ENCODE data around the gene ABLIM2.
A peak's percentile ranks its signal among the peaks of the same experiment; 100 is the strongest.

The ABLIM2 gene

DNA sequence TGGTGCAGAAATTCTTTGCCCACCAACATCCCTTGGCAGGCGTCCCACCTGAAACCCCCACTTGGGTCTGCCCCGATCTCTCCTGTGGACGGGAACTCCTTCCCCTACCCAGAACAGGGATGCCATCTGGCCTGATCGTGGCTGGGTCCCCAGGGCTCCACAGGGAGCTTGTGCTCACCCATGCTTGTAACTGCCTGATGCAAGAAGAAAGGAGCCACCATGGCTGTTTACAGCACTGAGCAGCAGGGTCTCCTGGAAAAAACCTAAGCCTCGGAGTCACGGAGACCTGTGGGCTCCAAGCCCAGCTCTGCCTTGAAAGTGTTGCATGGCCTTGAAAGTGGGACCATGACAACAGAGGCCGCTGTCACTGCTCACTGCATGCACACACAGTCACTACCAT is 117.4 kb downstream of the ABLIM2 start:
- ATAC-seq (replicated peaks; ENCODE audit: extremely low read depth, poor library complexity, severe bottlenecking): no peak
- Mint-ChIP-seq H3K4me1 (peaks cover 2% of the 10 kb centered on the region), H3K36me3 (ENCODE audit: insufficient read depth) (no peaks in the 10 kb centered on the region), H3K4me3 (no peak overlapping the region), H3K9me3 (no peaks in the 10 kb centered on the region), H3K27me3 (no peaks in the 10 kb centered on the region), H3K27ac (ENCODE audit: low read depth) (no peak overlapping the region)
- no peak for DNase-seq (ENCODE audit: low spot score in 2 of 2)

DNA sequence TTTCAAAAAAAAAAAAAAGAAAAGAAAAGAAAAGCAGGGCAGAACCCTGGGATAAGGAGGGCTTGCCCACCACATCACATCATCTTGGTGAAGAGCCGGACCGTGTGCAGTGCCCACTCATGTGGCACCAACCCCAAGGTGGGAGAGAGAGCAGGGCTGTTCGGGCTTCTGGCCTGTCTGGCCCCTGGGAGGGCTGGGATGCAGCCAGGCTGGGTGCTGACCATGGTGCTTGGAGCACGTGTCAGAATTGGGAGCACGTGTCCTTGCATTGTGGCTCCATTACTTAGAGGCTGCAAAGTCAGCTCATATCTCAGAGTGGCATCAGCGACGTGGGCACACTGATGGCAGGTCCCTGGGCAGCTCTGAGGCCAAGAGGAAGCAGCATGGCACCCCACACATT is 118.0 kb downstream of the ABLIM2 start:
- Mint-ChIP-seq H3K4me3 (no peak overlapping the region), H3K36me3 (ENCODE audit: insufficient read depth) (no peaks in the 10 kb centered on the region), H3K4me1 (peaks cover 4% of the 10 kb centered on the region), H3K27ac (ENCODE audit: low read depth) (no peak overlapping the region), H3K27me3 (no peaks in the 10 kb centered on the region), H3K9me3 (no peaks in the 10 kb centered on the region)
- ATAC-seq (replicated peaks; ENCODE audit: extremely low read depth, poor library complexity, severe bottlenecking) (no peak), DNase-seq (ENCODE audit: low spot score in 2 of 2) (no peak)

DNA sequence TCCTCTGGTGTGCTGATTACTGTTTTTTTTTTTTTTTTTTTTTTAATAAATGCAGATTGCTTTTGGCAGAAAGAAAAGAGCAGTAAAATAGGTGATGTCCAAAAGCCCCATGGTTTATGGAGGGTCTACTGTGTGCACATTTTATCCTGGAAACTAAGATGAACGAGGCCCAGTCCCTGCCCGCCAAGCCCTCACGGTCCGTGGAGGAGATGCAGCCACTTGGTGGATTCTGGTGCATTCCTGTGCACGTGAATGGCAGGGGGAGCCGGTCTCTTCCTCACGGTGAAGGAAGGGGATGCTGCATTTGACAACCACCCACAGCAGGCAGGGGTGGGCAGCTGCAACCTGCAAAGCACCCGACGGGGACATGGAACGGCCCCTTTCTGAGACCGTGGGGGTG is 118.8 kb downstream of the ABLIM2 start:
- Mint-ChIP-seq H3K4me1 (peaks cover 11% of the 10 kb centered on the region), H3K36me3 (ENCODE audit: insufficient read depth) (no peaks in the 10 kb centered on the region)
- DNase-seq (ENCODE audit: low spot score in 2 of 2): no peak

DNA sequence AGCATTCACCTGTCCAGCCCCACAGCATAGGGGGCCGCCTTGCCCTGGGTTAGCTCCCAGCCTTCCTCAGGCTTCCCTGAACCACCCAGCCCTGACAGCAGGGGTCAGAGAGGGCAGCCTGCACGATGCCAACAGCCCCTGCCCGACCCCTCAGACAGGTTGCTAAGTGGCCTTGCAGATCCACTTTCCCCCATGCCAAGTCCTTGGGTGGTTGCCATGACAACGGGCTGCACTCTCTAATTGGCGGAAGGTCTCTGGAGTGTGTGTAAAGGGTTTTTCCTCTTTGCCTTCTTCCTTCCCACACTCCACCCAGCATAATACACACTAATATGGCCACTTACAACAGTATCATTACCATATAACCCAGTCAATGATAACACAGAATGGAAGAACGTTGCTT is 119.3 kb downstream of the ABLIM2 start:
- no peaks in the 10 kb centered on the region for H3K36me3 Mint-ChIP-seq (ENCODE audit: insufficient read depth)
- H3K9me3 Mint-ChIP-seq: no peaks in the 10 kb centered on the region
- H3K27ac Mint-ChIP-seq (ENCODE audit: low read depth): no peak overlapping the region
- no peak for DNase-seq (ENCODE audit: low spot score in 2 of 2)
- H3K4me1 Mint-ChIP-seq: peaks cover 11% of the 10 kb centered on the region
- ATAC-seq (replicated peaks; ENCODE audit: extremely low read depth, poor library complexity, severe bottlenecking): no peak
- H3K27me3 Mint-ChIP-seq: no peaks in the 10 kb centered on the region
- H3K4me3 Mint-ChIP-seq: no peak overlapping the region

More for the DNA sequence above, 118.8 kb downstream of the ABLIM2 start:
- Mint-ChIP-seq H3K27me3 (no peaks in the 10 kb centered on the region), H3K9me3 (no peaks in the 10 kb centered on the region), H3K4me3 (no peak overlapping the region), H3K27ac (ENCODE audit: low read depth) (no peak overlapping the region)
- ATAC-seq (replicated peaks; ENCODE audit: extremely low read depth, poor library complexity, severe bottlenecking): no peak

DNA sequence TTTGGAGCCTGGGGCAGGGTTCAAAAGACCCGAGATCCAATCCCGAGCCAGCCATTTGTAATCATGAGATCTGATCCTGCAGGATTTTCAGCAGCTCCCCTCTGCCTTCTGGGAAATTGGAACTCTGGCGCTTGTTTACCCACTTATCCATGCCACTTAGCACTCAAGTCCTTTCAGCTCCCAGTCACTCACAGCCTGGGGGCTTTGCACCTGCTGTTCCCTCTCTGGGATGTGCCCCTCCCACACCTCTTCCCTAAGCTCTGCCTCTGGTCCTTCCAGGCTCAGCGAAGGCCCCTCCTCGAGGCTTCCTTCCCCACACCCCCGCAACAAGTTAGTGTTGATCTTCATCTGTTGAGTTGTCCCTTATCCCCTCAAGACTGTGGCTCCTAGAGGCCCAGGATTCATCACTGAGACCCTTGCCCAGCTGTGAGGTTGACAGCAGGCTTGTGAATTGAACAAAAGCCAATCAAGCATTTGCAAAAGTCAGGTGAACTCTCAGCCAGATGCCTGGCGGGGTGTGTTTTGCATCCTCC is 119.8 kb downstream of the ABLIM2 start:
- no peak overlapping the region for H3K27ac Mint-ChIP-seq (ENCODE audit: low read depth)
- no peak for ATAC-seq (replicated peaks; ENCODE audit: extremely low read depth, poor library complexity, severe bottlenecking)
- no peak overlapping the region for H3K4me3 Mint-ChIP-seq
- no peaks in the 10 kb centered on the region for H3K36me3 Mint-ChIP-seq (ENCODE audit: insufficient read depth)
- no peak for DNase-seq (ENCODE audit: low spot score in 2 of 2)
- H3K9me3 Mint-ChIP-seq: no peaks in the 10 kb centered on the region
- H3K4me1 Mint-ChIP-seq: peaks cover 11% of the 10 kb centered on the region
- H3K27me3 Mint-ChIP-seq: no peaks in the 10 kb centered on the region

DNA sequence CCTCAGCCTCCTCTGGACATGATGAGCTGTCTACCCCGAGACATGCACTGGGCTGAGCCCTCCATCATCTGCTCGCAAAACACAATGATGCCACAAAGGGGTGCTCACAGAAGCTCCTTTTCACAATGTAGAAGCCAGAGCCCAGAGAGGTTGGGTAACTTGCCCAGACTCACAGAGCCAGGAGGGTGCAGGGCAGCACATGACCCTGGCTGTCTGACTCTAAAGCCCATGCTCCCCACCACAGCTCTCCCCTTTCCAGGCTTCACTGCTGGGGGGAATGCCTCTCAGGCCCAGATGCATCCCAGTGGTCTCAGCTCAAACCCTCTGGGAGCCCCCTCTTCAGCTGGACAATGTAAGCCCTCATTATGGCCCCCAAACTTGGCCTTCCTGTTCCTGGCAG is 120.5 kb downstream of the ABLIM2 start:
- no peak overlapping the region for H3K4me3 Mint-ChIP-seq
- no peak overlapping the region for H3K27ac Mint-ChIP-seq (ENCODE audit: low read depth)
- no peaks in the 10 kb centered on the region for H3K36me3 Mint-ChIP-seq (ENCODE audit: insufficient read depth)
- H3K9me3 Mint-ChIP-seq: no peaks in the 10 kb centered on the region
- peaks cover 11% of the 10 kb centered on the region for H3K4me1 Mint-ChIP-seq
- no peaks in the 10 kb centered on the region for H3K27me3 Mint-ChIP-seq
- DNase-seq (ENCODE audit: low spot score in 2 of 2) (no peak), ATAC-seq (replicated peaks; ENCODE audit: extremely low read depth, poor library complexity, severe bottlenecking) (no peak)

DNA sequence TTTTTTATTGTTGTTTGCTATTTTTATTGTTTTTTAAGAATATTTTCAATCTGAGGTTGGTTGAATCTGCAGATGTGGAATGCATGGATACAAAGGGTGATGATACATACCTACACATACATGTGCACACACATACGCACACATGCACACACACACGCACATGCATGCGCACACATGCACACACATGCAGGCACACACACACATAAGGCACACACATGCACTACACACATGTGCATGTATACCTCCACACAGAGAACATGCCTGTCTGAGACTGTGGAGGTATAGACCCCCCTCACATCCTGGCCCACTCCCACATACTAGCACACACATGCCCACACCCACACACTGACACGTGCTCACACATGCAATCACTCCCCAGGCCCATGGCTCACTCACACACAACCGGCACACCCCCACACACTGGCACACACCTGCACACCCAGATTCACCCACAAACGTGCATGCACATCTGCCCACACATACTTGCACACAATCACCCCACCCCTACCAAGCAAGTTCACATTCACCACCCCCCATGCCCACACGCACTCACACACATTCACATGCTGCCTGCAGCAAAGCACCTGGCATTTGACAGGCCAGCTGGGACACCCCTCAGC is 121.4 kb downstream of the ABLIM2 start:
- H3K27me3 Mint-ChIP-seq: no peaks in the 10 kb centered on the region

DNA sequence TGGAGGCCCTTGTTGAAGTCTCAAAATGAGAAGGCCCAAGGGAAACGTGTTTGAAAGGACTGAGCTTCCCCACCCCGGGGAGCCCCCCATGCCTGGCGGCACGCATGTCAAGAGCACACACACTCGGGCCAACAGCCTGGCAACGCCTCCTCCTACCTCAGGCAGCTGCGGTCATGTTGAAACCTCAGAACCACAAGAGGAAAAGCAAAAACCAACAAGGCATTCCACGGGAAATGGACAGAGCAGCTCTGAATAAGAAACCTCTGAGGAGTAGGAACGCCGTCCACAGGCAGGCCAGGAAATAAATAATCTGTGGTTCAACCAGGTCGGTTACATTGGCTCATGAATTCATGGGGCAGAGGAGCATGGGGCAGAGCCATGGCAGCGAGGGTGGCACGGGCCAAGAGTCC is 123.2 kb downstream of the ABLIM2 start:
- H3K9me3 Mint-ChIP-seq: no peaks in the 10 kb centered on the region
- no peak for DNase-seq (ENCODE audit: low spot score in 2 of 2)

More for the DNA sequence above, 121.4 kb downstream of the ABLIM2 start:
- peaks cover 11% of the 10 kb centered on the region for H3K4me1 Mint-ChIP-seq
- ATAC-seq (replicated peaks; ENCODE audit: extremely low read depth, poor library complexity, severe bottlenecking): no peak
- H3K9me3 Mint-ChIP-seq: no peaks in the 10 kb centered on the region
- no peak overlapping the region for H3K4me3 Mint-ChIP-seq
- no peak overlapping the region for H3K27ac Mint-ChIP-seq (ENCODE audit: low read depth)
- no peaks in the 10 kb centered on the region for H3K36me3 Mint-ChIP-seq (ENCODE audit: insufficient read depth)
- no peak for DNase-seq (ENCODE audit: low spot score in 2 of 2)

DNA sequence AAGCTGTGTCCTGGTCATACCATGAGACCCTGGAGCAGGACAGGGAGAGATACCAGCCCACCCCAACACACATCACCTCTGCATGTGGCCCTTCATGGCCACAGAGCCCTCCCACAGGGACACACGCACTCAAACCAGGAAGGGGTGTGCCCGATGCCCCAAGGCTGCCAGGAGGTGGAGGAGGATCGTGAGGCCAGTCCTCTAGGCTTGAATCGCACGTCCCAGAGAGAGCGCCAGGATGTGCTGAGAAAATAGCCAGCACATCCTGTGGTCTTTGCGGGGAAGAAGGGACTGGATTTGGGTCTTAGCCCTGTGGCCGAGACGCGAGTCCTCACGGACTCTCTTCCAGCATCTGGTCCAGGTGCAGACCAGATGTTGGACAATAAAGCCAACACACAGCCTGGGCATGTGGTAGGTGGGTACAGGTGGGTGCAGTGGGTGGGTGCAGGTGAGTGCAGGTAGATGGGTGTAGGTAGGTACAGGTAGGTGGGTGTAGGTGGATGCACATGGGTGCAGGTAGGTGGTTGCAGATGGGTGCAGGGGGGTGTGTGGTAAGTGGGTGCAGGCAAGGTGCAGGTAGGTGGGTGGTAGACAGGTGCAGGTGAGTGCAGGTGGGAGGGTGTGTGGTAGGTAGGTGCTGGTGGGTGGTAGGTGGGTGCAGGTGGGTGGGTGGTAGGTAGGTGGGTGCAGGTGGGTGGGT is 124.6 kb downstream of the ABLIM2 start:
- no peak overlapping the region for H3K27ac Mint-ChIP-seq (ENCODE audit: low read depth)
- H3K36me3 Mint-ChIP-seq (ENCODE audit: insufficient read depth): no peaks in the 10 kb centered on the region
- H3K27me3 Mint-ChIP-seq: no peaks in the 10 kb centered on the region
- H3K9me3 Mint-ChIP-seq: no peaks in the 10 kb centered on the region
- H3K4me1 Mint-ChIP-seq: peaks cover 11% of the 10 kb centered on the region
- H3K4me3 Mint-ChIP-seq: no peak overlapping the region
- no peak for DNase-seq (ENCODE audit: low spot score in 2 of 2)
- ATAC-seq (replicated peaks; ENCODE audit: extremely low read depth, poor library complexity, severe bottlenecking): no peak

More for the DNA sequence above, 123.2 kb downstream of the ABLIM2 start:
- no peaks in the 10 kb centered on the region for H3K36me3 Mint-ChIP-seq (ENCODE audit: insufficient read depth)
- H3K27ac Mint-ChIP-seq (ENCODE audit: low read depth): peak overlapping the region; percentile 25
- no peaks in the 10 kb centered on the region for H3K27me3 Mint-ChIP-seq
- peak overlapping the region; percentile 41 for H3K4me3 Mint-ChIP-seq
- H3K4me1 Mint-ChIP-seq: peaks cover 11% of the 10 kb centered on the region
- peak; percentile 24 for ATAC-seq (replicated peaks; ENCODE audit: extremely low read depth, poor library complexity, severe bottlenecking)

DNA sequence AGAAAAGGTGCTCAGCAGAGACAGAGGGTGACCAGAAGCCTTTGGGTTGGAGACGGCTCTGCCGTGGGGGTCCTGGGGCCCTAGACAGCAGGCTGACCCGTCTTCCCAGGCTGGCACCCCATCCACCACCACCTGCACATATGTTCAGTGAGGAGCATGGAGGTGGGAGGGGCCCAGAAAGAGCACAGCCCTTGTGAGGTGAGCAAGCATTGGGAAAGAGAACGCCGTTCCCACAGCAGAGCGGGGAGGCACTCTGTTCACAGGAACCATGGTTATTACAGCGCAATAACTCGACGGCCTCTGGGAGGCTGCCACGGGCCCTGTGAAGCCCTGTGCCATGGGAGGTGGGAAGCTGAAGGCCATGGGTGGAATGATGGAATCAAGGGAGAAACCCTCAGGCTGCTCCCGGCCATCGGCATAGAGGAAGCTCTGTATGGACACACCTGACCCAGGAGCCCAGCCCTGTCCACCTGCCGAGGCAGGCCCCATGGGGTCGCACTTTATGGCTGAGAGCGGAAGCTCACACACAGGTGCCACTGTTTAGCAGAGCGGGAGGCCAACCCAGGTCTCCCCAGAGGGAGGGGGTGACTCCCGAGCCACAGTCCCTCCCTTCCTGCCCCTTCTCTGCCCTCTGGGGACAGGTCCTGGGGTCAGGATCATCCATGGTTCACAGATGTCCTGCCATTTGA is 125.4 kb downstream of the ABLIM2 start:
- Mint-ChIP-seq H3K4me3 (no peak overlapping the region), H3K27ac (ENCODE audit: low read depth) (no peak overlapping the region), H3K4me1 (peaks cover 11% of the 10 kb centered on the region), H3K27me3 (no peaks in the 10 kb centered on the region), H3K9me3 (no peaks in the 10 kb centered on the region), H3K36me3 (ENCODE audit: insufficient read depth) (no peaks in the 10 kb centered on the region)
- ATAC-seq (replicated peaks; ENCODE audit: extremely low read depth, poor library complexity, severe bottlenecking): no peak
- DNase-seq (ENCODE audit: low spot score in 2 of 2): no peak

DNA sequence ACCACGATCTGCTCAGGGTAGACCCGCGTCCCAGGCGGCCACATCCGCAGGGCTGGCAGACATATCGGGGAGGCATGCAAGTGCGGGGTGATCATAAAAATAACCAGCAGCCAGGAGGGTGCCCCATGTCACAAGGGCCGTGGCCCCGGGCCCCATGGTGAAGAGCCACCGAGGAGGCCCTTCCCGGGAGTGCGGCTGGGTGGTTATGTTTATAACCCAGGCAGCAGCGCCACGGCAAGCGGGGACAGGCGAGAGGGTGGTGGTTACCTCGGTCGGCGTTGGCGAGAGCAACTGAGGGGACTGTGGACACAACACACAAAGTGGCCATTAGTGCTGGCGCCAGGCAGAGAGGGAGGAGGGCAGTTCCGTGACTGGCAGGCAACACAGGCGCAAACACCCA is 126.2 kb downstream of the ABLIM2 start:
- H3K27me3 Mint-ChIP-seq: no peaks in the 10 kb centered on the region
- no peaks in the 10 kb centered on the region for H3K9me3 Mint-ChIP-seq
- H3K27ac Mint-ChIP-seq (ENCODE audit: low read depth): no peak overlapping the region
- H3K36me3 Mint-ChIP-seq (ENCODE audit: insufficient read depth): no peaks in the 10 kb centered on the region
- DNase-seq (ENCODE audit: low spot score in 2 of 2) (no peak), ATAC-seq (replicated peaks; ENCODE audit: extremely low read depth, poor library complexity, severe bottlenecking) (no peak)
- no peak overlapping the region for H3K4me3 Mint-ChIP-seq
- H3K4me1 Mint-ChIP-seq: peaks cover 11% of the 10 kb centered on the region

DNA sequence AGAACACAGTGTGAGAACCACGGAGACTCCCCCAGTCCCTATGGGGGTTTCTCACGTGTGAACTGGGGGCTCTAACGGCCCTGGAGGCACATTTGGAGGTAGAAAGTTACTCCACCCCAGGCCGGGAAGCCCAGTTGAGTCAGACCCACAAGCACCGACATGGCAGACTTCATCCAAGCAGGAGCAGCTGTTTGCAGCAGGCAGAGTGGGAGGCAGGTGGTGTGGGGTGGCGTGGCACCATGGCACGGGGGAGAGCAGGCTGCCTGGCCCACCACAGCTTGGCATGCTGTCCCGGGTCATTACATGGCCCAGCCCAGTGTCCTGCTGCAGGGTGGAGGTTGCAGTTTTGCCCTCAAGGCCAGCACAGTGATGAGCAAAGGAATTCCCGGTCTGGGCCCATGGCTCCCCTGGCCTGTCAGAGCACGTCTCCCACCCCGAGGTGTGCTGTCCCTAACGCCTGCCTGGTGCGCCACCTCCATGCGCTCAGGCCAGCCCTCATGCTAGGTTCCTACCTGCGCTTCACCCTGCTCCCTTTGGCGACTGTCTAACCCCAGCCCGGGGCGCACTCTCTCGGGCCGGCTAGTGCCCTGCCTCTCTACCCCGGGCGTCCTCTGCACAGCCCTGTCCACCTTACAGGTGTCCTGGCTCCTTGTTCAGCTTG is 128.4 kb downstream of the ABLIM2 start:
- no peak for DNase-seq (ENCODE audit: low spot score in 2 of 2)
- H3K27me3 Mint-ChIP-seq: no peaks in the 10 kb centered on the region
- no peak overlapping the region for H3K4me3 Mint-ChIP-seq
- no peak for ATAC-seq (replicated peaks; ENCODE audit: extremely low read depth, poor library complexity, severe bottlenecking)
- H3K36me3 Mint-ChIP-seq (ENCODE audit: insufficient read depth): peaks cover 3% of the 10 kb centered on the region
- H3K9me3 Mint-ChIP-seq: no peaks in the 10 kb centered on the region
- H3K27ac Mint-ChIP-seq (ENCODE audit: low read depth): no peak overlapping the region
- H3K4me1 Mint-ChIP-seq: peaks cover 4% of the 10 kb centered on the region
